Embryonic facial prominence (tissue), 1 donor: ENCODE measurements around the gene USP14.

Experiments used
- DNase-seq: peaks from one replicate; pipeline ENCODE4 v3.0.0-alpha.2; 2016; ENCODE audit errors: extremely low spot score

Gene USP14

GRCh38 chr18:159933-160332 lies 1.6 kb downstream of the USP14 start:
- DNase-seq = no peak

- no peak for DNase-seq
These were observed 2.6 kb downstream of the USP14 start for GRCh38 chr18:160831-161570.

DNA sequence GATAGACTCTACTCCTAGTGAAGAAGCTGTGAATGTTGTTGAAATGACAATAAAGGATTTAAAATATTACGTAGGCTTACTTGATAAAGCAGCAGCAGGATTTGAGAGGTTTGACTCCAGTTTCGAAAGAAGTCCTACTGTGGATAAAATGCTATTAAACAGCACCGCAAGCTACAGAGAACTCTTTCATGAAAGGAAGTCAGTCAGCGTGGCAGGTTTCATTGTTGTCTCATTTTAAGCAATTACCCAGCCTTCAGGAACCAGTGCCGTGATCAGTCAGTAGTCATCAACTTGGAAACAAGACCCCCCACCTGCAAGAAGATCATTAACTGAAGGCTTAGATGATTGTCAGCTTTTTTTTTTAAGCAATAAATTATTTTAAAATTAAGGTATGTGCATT lies 14.0 kb downstream of the USP14 start:
- DNase-seq = no peak

GRCh38 chr18:179499-179898 lies 21.1 kb downstream of the USP14 start:
- DNase-seq = no peak

DNA sequence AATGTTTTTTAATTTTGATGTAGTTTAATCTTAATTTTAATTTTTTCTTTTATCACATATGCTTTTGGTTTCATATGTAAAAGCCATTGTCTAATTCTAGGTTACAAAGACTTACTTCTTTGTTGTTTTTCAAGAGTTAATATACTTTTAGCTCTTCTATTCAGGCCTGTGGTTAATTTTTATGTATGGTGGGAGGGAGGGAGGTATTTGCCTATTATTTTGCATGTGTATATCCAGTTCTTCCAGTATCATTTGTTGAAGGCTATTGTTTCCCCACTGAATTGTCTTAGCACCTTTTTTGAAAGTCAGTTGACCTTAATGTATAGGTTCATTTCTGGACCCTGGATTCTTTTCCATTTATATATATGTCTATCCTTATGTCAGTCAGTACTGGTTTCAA lies 23.4 kb downstream of the USP14 start:
- no peak for DNase-seq

- no peak for DNase-seq
These were observed 25.4 kb downstream of the USP14 start for GRCh38 chr18:183769-184168.

- no peak for DNase-seq
These were observed 30.9 kb downstream of the USP14 start for GRCh38 chr18:189254-189653.

- DNase-seq = no peak
These were observed 33.4 kb downstream of the USP14 start for GRCh38 chr18:191725-192124.

DNA sequence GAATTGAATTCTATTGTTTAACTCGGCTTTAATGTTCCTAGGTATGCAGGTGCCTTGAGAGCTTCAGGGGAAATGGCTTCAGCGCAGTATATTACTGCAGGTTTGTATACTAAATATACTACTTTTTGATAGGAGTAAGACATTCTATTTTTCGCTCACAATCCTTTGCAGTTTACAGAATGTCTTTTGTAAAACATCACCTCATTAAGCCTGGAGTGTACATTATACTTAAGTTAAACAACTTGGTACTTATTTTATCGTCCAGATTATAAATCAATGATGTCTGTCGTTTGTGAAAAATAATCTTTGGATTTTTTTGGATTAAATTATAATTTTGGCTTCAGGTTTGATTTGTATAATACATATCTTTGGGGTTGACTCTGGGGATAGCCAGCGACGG lies 34.4 kb downstream of the USP14 start:
- no peak for DNase-seq

- no peak for DNase-seq
These were observed 37.3 kb downstream of the USP14 start for GRCh38 chr18:195651-196050.

- DNase-seq = no peak
These were observed 40.9 kb downstream of the USP14 start for GRCh38 chr18:199214-199613.

- DNase-seq = no peak
These were observed 41.4 kb downstream of the USP14 start for GRCh38 chr18:199768-200167.

- no peak for DNase-seq
These were observed 51.7 kb downstream of the USP14 start for GRCh38 chr18:210075-210474.

DNA sequence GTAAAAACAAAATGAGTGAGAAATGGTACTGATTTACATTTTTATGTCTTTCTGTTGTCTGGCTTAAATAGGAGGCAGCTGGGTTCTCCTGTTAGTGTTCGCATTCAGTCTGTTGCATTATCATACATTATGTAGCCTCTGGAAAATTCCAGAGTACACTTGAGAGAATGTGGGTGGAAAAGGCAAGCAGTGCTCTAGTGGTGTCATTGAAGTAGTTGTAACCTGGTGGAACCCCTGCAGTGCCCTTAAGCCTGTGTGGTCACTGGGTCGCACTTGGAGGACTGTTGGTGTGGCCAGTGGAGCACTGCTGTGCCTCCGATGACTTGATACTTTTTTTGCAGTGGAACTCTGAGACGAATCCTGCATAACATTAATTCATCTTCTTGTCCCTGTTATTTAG lies 52.4 kb downstream of the USP14 start:
- DNase-seq = no peak

GRCh38 chr18:211582-211981 lies 53.2 kb downstream of the USP14 start:
- no peak for DNase-seq

GRCh38 chr18:212780-213179 lies 54.4 kb downstream of the USP14 start:
- DNase-seq = no peak

- DNase-seq = no peak
These were observed 55.1 kb downstream of the USP14 start for GRCh38 chr18:213505-213904.

GRCh38 chr18:213966-214365 lies 55.6 kb downstream of the USP14 start:
- no peak for DNase-seq

DNA sequence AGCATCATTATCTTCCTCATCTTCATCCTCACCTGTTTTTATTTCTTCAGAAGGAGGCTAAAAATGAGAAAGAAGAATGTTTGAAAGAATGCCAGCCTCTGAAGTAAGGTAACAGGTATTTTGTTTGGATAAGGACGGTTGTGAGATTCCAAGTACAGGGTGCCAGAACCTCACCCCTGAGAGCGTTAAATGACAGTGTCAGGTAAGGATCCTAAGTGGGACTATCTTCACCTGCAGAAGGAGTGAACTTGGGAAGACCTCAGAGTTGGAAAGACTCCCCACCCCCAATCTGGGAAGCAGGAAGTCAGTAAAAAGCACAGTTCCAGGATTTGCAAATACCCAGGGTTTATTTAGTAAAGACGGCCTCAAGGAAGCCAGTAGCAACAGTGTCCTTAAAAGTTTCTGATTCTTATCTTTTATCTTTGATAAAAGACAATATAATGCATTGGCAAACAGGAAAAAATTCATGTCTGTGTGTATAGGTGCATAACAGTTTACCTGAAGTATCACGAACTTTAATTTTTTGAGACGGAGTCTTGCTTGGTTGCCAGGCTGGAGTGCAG lies 57.2 kb downstream of the USP14 start:
- no peak for DNase-seq

GRCh38 chr18:217532-218336 lies 59.4 kb downstream of the USP14 start:
- DNase-seq = no peak

DNA sequence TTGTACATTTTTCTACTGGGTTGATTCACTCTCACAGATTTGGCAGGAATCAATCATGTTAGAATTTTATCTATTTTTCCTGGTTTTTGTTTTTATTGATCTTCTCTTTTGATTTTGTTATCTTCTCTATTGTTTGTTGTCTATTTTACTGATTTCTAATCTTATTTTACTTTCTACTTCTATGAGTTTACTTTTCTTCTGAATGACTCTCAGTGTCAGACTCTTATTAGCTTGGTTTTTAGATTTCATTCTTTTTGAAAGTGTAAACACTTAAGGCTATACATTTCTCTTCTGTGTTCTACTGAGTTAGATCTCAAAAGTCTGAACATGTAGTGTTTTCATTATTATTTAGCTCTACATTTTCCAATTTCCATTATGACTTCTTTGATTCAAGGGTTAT lies 62.4 kb downstream of the USP14 start:
- no peak for DNase-seq

DNA sequence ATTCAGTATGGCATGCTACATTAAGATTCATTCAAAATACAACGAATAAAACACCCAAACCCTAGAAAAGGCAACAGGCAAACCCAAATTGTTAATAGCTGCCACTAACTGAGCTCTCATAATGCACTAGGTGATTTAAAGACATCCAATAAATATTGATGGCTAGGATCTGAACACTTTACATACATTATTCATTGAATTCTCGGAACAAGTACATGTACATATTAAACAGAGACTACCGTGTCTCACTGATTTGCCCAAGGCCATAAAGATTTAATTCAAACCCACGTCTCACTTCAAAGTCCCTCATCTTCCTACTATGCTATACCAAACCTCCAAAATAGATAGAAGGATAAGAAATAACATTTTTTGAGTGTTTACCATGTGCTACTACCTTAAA lies 67.4 kb downstream of the USP14 start:
- DNase-seq = no peak

DNA sequence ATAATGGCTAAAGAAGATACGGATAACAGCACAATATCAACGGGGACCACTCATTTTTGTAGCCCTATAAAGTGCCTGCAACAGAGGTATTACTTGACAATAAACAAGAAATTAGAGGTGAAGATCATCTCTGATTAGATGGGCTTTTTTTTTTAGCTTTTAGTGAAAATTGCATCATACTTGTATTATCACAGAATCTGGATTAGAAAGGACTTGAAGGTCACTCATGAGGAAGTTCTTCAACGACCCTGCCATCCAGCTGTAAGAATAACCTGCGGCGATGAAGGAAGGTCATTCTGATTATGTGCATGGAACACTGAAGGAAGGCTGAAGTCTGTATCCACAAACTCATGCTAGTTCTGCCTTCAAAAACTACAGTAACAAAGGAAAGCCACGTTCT lies 69.0 kb downstream of the USP14 start:
- DNase-seq = no peak
